ENCODE data around the gene INSL6. TPM values are rescaled to one million over a fixed set of nuclear protein-coding genes. Genes with fewer than 3 reads are reported as not detected.

The INSL6 gene
- total and polyA plus RNA-seq, 2 of the 8 experiments (the other 6 are each of a cell fraction or from before 2014, with no cell fraction given) = not detected

Small RNA genes within 50 kb of the gene (small RNA-seq; reads per million reads assigned to genes)
- gene AL133547.1 (ENCODE audit: insufficient read depth) = not detected

Other genes starting within 250 kb of the INSL6 start
- 2.0 and 2.1 TPM in 2 replicates for gene JAK2, start 200.4 kb downstream of the INSL6 start, total RNA-seq (2021; fragmentation: NEBNext Ultra II Directional; extraction: Animal tissue kit (Norgen Biotek cat#: 25700))
- 0.50 and 0.55 TPM in 2 replicates for gene JAK2, start 200.4 kb downstream of the INSL6 start, polyA plus RNA-seq (2011; rRNA removed)
- not detected in 2 replicates for gene INSL4, start 45.8 kb upstream of the INSL6 start, total RNA-seq (2021; fragmentation: NEBNext Ultra II Directional; extraction: Animal tissue kit (Norgen Biotek cat#: 25700))
- gene INSL4, start 45.8 kb upstream of the INSL6 start, polyA plus RNA-seq (2011; rRNA removed) = not detected in 2 replicates
- 4.5 and 4.7 TPM in 2 replicates for gene RLN2, start 119.1 kb upstream of the INSL6 start, total RNA-seq (2021; fragmentation: NEBNext Ultra II Directional; extraction: Animal tissue kit (Norgen Biotek cat#: 25700))
- 2.5 and 6.0 TPM in 2 replicates for gene RLN2, start 119.1 kb upstream of the INSL6 start, polyA plus RNA-seq (2011; rRNA removed)
- 0.80 and 1.3 TPM in 2 replicates for gene RLN1, start 154.2 kb upstream of the INSL6 start, total RNA-seq (2021; fragmentation: NEBNext Ultra II Directional; extraction: Animal tissue kit (Norgen Biotek cat#: 25700))
- 0.30 and 0.51 TPM in 2 replicates for gene RLN1, start 154.2 kb upstream of the INSL6 start, polyA plus RNA-seq (2011; rRNA removed)

All from H1 (cell line).